Endothelial cell of umbilical vein (primary cell): Measurements from ENCODE around the gene SLC12A9. TPM values are rescaled to one million over a fixed set of nuclear protein-coding genes. Genes with fewer than 3 reads are reported as not detected.

Source experiments
- BruUV-seq: library from RNA; stranded (reverse); fragments of 400-500 nt; replicated peaks from 2 replicates; lab custom pipeline; 2021; lab: Mats Ljungman, UMichigan
- CTCF ChIA-PET: fragments of 300-600, 350-600 bp; sonication (Branson Sonifier 250); formaldehyde crosslinking; loops from one replicate; lab custom pipeline; 2021; ENCODE audit warnings: antibody characterized with exemption, inconsistent platforms; lab: Charles Lee
- POLR2A ChIA-PET: fragments of 300-600, 350-600 bp; sonication (Branson Sonifier 250); formaldehyde crosslinking; loops from one replicate; lab custom pipeline; 2021; ENCODE audit warnings: antibody characterized with exemption, inconsistent platforms; lab: Charles Lee
- DNase-seq: peaks from one replicate; pipeline ENCODE4 v3.0.0-alpha.2; 2011; ENCODE audit warnings: low read depth, low spot score
- FAIRE-seq: peaks from 2 replicates; lab custom pipeline; 2011; peaks lifted over from hg19 to GRCh38; lab: Jason Lieb, UNC
- H2AFZ ChIP-seq: 2 replicates; pipeline ENCODE4 v1.6.0; 2012; ENCODE audit warnings: low read depth, low read length, control low read depth, inconsistent platforms
- H3K27ac ChIP-seq: 2 replicates; pipeline ENCODE4 v1.5.1; 2011; ENCODE audit warnings: low read depth, mild to moderate bottlenecking, control low read depth, low read length, moderate library complexity; ENCODE audit not compliant: insufficient read depth
- H3K27me3 ChIP-seq, 2 experiments: 2 replicates each; pipeline versions ENCODE4 v1.6.0 to v1.6.1; 2011; ENCODE audit warnings: low read length in 2 of 2, mixed read lengths in 1 of 2; ENCODE audit not compliant: control insufficient read depth in 2 of 2, insufficient read depth in 2 of 2
- H3K36me3 ChIP-seq, 2 experiments: 2 replicates in 1 of 2; 3 replicates in 1 of 2; pipeline ENCODE4 v1.5.1; 2011; ENCODE audit warnings: low read length in 2 of 2, mild to moderate bottlenecking in 1 of 2, moderate library complexity in 1 of 2; ENCODE audit not compliant: control insufficient read depth in 2 of 2, insufficient read depth in 2 of 2; ENCODE audit errors: extremely low read depth in 1 of 2
- H3K4me1 ChIP-seq: 3 replicates; pipeline ENCODE4 v1.5.1; 2011; ENCODE audit warnings: mild to moderate bottlenecking, low read length; ENCODE audit not compliant: control insufficient read depth, insufficient read depth; ENCODE audit errors: extremely low read depth
- H3K4me2 ChIP-seq: 2 replicates; pipeline ENCODE4 v1.6.1; 2011; ENCODE audit warnings: low read length, control low read depth, mixed read lengths; ENCODE audit not compliant: insufficient read depth
- H3K4me3 ChIP-seq, 3 experiments: fragments of 200-600 bp in 1 of 3; sonication (generic), shearing (Covaris generic) in 1 of 3; replicated peaks in 1 of 3; 2 replicates each; pipeline ENCODE4 v1.5.1; 2011 to 2016; ENCODE audit warnings: control low read depth in 3 of 3, low read length in 3 of 3, mild to moderate bottlenecking in 2 of 3, inconsistent platforms in 1 of 3, low read depth in 1 of 3, moderate library complexity in 1 of 3; ENCODE audit not compliant: insufficient read depth in 1 of 3
- H3K79me2 ChIP-seq: 2 replicates; pipeline ENCODE4 v1.6.0; 2012; ENCODE audit warnings: low read length, inconsistent platforms; ENCODE audit not compliant: control insufficient read depth, insufficient read depth
- H3K9ac ChIP-seq: replicated peaks from 2 replicates; pipeline ENCODE3; 2011; ENCODE audit warnings: low read length, control low read depth; ENCODE audit not compliant: insufficient read depth; ENCODE audit errors: extremely low read depth
- H3K9me1 ChIP-seq: replicated peaks from 3 replicates; pipeline ENCODE4 v1.6.0; 2011; ENCODE audit warnings: mild to moderate bottlenecking, low read length; ENCODE audit not compliant: control insufficient read depth, insufficient read depth; ENCODE audit errors: extremely low read depth
- H3K9me3 ChIP-seq: replicated peaks from 2 replicates; pipeline ENCODE4 v1.5.1; 2012; ENCODE audit warnings: low read length, inconsistent platforms; ENCODE audit not compliant: control insufficient read depth, insufficient read depth
- H4K20me1 ChIP-seq: replicated peaks from 2 replicates; pipeline ENCODE3; 2011; ENCODE audit warnings: mild to moderate bottlenecking, low read length; ENCODE audit not compliant: control insufficient read depth, insufficient read depth; ENCODE audit errors: extremely low read depth
- CTCF ChIP-seq, 2 donors: IDR thresholded peaks; 1 replicate in 1 of 2; 2 replicates in 1 of 2; pipeline ENCODE4 v1.5.1; 2011; ENCODE audit warnings: low read length in 2 of 2, mild to moderate bottlenecking in 2 of 2, moderate library complexity in 2 of 2, control low read depth in 1 of 2, inconsistent platforms in 1 of 2, low read depth in 1 of 2; ENCODE audit not compliant: insufficient read depth in 1 of 2; ENCODE audit errors: extremely low read depth in 1 of 2
- FOS ChIP-seq: IDR thresholded peaks from 2 replicates; pipeline ENCODE4 v1.6.1; 2011; ENCODE audit warnings: mild to moderate bottlenecking, low read length, moderate library complexity, borderline replicate concordance; ENCODE audit not compliant: insufficient read depth
- GATA2 ChIP-seq: IDR thresholded peaks from 2 replicates; pipeline ENCODE4 v1.7.0; 2011; ENCODE audit warnings: low read depth, mild to moderate bottlenecking, moderate library complexity, mixed read lengths, low read length; ENCODE audit not compliant: insufficient read length, insufficient read depth
- MYC ChIP-seq: IDR thresholded peaks from one replicate; pipeline ENCODE4 v1.6.1; 2011; ENCODE audit warnings: mild to moderate bottlenecking, low read depth, low read length
- POLR2A ChIP-seq: IDR thresholded peaks from 2 replicates; pipeline ENCODE4 v1.6.1; 2012; ENCODE audit warnings: low read depth, mild to moderate bottlenecking, control low read depth, low read length
- dilution Hi-C: fragments of 300-500 bp; cut with MboI; formaldehyde crosslinking; loops from one replicate; pipeline ENCODE4 v1.15.0; 2019; ENCODE audit warnings: low sequenced_read_pairs; ENCODE audit not compliant: extremely low pct_ligation_motif_present
- intact Hi-C: fragments of 100-400 bp; cut with micrococcal nuclease; formaldehyde crosslinking; loops from one replicate; pipeline ENCODE4 v1.10.0; 2022
- polyA plus RNA-seq, 4 experiments: library from polyadenylated mRNA; depleted of rRNA in 3 of 4; stranded (reverse) in 3 of 4; unstranded in 1 of 4; fragments of >200 nt; gene quantifications; 2 replicates each; pipeline versions ENCODE4 v1.2.1 to v1.2.3, GENCODE V29; 2011 to 2012; ENCODE audit warnings: missing spikeins in 1 of 4
- total RNA-seq: library from RNA; stranded (reverse); gene quantifications from 2 replicates; pipeline ENCODE4 v1.2.3, GENCODE V29; 2021

The SLC12A9 gene
- total and polyA plus RNA-seq, 2 donors (not counting 3 experiments of a cell fraction or from before 2014, with no cell fraction given), result 35.0 to 37.0 TPM

GRCh38 chr7:100886936-100887515, 34.5 kb downstream of the SLC12A9 start:
- POLR2A ChIA-PET, result interaction anchor here (0.8 to 4.2 kb wide), 2 partner anchors 11 to 20 kb away, joined by 3 to 27 read pairs; partner anchors contain the start of genes SRRT and TRIP6
- FAIRE-seq (no peak), DNase-seq (no peak)
- no TSS peak for BruUV-seq
- Histone ChIP-seq H3K27ac (no peak overlapping the region), H3K9ac (no peak overlapping the region), H3K79me2 (peaks cover 16% of the 10 kb centered on the region), H3K9me1 (no peaks in the 10 kb centered on the region), H2AFZ (no peak overlapping the region), H3K36me3 (peaks cover 18 to 55% of the 10 kb centered on the region in 2 experiments), H4K20me1 (no peaks in the 10 kb centered on the region), H3K27me3 (no peaks in the 10 kb centered on the region), H3K4me1 (peaks cover 40% of the 10 kb centered on the region), H3K9me3 (no peaks in the 10 kb centered on the region), H3K4me2 (no peak overlapping the region), H3K4me3 (no peak overlapping the region)
- dilution Hi-C loops (no loop called here), intact Hi-C loops (no loop called here)
- CTCF ChIA-PET, result interaction anchor here (0.8 to 1.3 kb wide), 3 partner anchors 11 to 181 kb away, joined by 3 to 5 read pairs (median 4); partner anchors contain the start of gene POP7
- TF ChIP-seq CTCF (IDR thresholded peaks at IDR 0.05; ENCODE audit: extremely low read depth in 1 of 2, insufficient read depth in 1 of 2, low read depth in 1 of 2, low read length in 2 of 2), result no peak
- no peak for TF ChIP-seq FOS
- no peak for TF ChIP-seq POLR2A
- TF ChIP-seq GATA2, result no peak
- TF ChIP-seq MYC, result no peak
